ENCODE data around the gene GRIP1.

GRCh38 chr12:66304296-66304900 lies 374.5 kb downstream of the GRIP1 start:
- TF ChIP-seq CTCF (IDR thresholded peaks at IDR 0.05) (no peak), POLR2A (IDR thresholded peaks at IDR 0.05) (no peak)

All from vagina (tissue), 2 donors.